WTC11 (cell line): Measurements from ENCODE around the gene FAN1.

Experiments used
- CREB1 ChIP-seq: sonication (generic); formaldehyde crosslinking; IDR thresholded peaks from 2 replicates; pipeline ENCODE4 v1.8.0; 2023; ENCODE audit warnings: mild to moderate bottlenecking, missing genetic modification reagents
- ESRRA ChIP-seq: sonication (generic); formaldehyde crosslinking; IDR thresholded peaks from 2 replicates; pipeline ENCODE4 v1.8.1; 2022; ENCODE audit warnings: mild to moderate bottlenecking, missing genetic modification reagents, borderline replicate concordance
- GABPB1 ChIP-seq: sonication (generic); formaldehyde crosslinking; IDR thresholded peaks from 2 replicates; pipeline ENCODE4 v1.8.1; 2023; ENCODE audit warnings: mild to moderate bottlenecking, missing genetic modification reagents
- IRF2 ChIP-seq: sonication (generic); formaldehyde crosslinking; IDR thresholded peaks from 2 replicates; pipeline ENCODE4 v1.8.0; 2022; ENCODE audit warnings: low read depth, missing genetic modification reagents, borderline replicate concordance
- JUN ChIP-seq: sonication (generic); formaldehyde crosslinking; IDR thresholded peaks from 2 replicates; pipeline ENCODE4 v1.8.0; 2023; ENCODE audit warnings: mild to moderate bottlenecking, missing genetic modification reagents
- ZBTB21 ChIP-seq: sonication (generic); formaldehyde crosslinking; IDR thresholded peaks from 2 replicates; pipeline ENCODE4 v1.8.1; 2023; ENCODE audit warnings: mild to moderate bottlenecking, missing genetic modification reagents, borderline replicate concordance
- ZNF671 ChIP-seq: fragments of 250-450 bp; sonication (Bioruptor Pico); IDR thresholded peaks from 2 replicates; pipeline ENCODE4 v1.8.0; 2021; ENCODE audit warnings: mild to moderate bottlenecking
- TF ChIP-seq, protein P1 (sequence below): fragments of 200-600 bp; IDR thresholded peaks from 2 replicates; pipeline ENCODE4 v1.8.0; 2022; ENCODE audit warnings: antibody characterized with exemption
- TF ChIP-seq, protein P2 (sequence below): sonication (generic); formaldehyde crosslinking; IDR thresholded peaks from 2 replicates; pipeline ENCODE4 v1.8.1; 2023; ENCODE audit warnings: mild to moderate bottlenecking, missing genetic modification reagents, moderate library complexity
- TF ChIP-seq, protein P3 (sequence below): sonication (generic); formaldehyde crosslinking; IDR thresholded peaks from 2 replicates; pipeline ENCODE4 v1.8.0; 2022; ENCODE audit warnings: mild to moderate bottlenecking, missing genetic modification reagents
- TF ChIP-seq, protein P4 (sequence below): sonication (generic); formaldehyde crosslinking; IDR thresholded peaks from 2 replicates; pipeline ENCODE4 v1.8.1; 2022; ENCODE audit warnings: missing genetic modification reagents, borderline replicate concordance
- TF ChIP-seq, protein P5 (sequence below): sonication (generic); formaldehyde crosslinking; conservative IDR thresholded peaks from 2 replicates; pipeline ENCODE4 v1.8.1; 2022; ENCODE audit warnings: mild to moderate bottlenecking, missing genetic modification reagents
- TF ChIP-seq, protein P6 (sequence below): sonication (generic); formaldehyde crosslinking; IDR thresholded peaks from 2 replicates; pipeline ENCODE4 v1.8.0; 2023; ENCODE audit warnings: mild to moderate bottlenecking, missing genetic modification reagents

DNA sequence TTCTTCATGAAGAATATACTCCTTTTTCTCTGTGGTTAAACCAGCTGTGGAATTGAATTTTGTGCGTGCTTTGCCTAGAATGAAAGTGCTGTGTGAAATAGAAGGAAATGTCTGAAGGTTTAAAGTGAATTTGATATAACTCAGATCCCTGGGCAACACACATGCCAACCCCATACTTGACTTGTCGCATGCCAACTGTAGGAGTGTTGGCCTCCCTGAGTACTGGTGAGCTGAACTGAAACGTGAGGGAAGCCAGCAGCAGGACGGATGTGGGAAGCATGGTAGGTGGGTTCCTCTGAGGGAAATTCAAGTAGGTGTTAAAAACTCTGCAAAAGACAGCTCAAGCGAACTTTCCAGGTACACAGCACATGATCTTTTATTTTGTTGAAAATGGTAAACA is 14.7 kb downstream of the FAN1 start:
- TF ChIP-seq, protein P1, sequence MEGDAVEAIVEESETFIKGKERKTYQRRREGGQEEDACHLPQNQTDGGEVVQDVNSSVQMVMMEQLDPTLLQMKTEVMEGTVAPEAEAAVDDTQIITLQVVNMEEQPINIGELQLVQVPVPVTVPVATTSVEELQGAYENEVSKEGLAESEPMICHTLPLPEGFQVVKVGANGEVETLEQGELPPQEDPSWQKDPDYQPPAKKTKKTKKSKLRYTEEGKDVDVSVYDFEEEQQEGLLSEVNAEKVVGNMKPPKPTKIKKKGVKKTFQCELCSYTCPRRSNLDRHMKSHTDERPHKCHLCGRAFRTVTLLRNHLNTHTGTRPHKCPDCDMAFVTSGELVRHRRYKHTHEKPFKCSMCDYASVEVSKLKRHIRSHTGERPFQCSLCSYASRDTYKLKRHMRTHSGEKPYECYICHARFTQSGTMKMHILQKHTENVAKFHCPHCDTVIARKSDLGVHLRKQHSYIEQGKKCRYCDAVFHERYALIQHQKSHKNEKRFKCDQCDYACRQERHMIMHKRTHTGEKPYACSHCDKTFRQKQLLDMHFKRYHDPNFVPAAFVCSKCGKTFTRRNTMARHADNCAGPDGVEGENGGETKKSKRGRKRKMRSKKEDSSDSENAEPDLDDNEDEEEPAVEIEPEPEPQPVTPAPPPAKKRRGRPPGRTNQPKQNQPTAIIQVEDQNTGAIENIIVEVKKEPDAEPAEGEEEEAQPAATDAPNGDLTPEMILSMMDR, result no peak
- TF ChIP-seq GABPB1 (CRISPR knock-in tag), result no peak
- TF ChIP-seq, protein P2, sequence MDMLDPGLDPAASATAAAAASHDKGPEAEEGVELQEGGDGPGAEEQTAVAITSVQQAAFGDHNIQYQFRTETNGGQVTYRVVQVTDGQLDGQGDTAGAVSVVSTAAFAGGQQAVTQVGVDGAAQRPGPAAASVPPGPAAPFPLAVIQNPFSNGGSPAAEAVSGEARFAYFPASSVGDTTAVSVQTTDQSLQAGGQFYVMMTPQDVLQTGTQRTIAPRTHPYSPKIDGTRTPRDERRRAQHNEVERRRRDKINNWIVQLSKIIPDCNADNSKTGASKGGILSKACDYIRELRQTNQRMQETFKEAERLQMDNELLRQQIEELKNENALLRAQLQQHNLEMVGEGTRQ (CRISPR knock-in tag), result no peak
- no peak for TF ChIP-seq CREB1 (CRISPR knock-in tag)
- TF ChIP-seq ZNF671, result no peak
- no peak for TF ChIP-seq ZBTB21 (CRISPR knock-in tag)
- no peak for TF ChIP-seq ESRRA (CRISPR knock-in tag)
- no peak for TF ChIP-seq JUN (CRISPR knock-in tag)
- TF ChIP-seq, protein P3, sequence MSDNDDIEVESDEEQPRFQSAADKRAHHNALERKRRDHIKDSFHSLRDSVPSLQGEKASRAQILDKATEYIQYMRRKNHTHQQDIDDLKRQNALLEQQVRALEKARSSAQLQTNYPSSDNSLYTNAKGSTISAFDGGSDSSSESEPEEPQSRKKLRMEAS (CRISPR knock-in tag), result no peak
- TF ChIP-seq, protein P4, sequence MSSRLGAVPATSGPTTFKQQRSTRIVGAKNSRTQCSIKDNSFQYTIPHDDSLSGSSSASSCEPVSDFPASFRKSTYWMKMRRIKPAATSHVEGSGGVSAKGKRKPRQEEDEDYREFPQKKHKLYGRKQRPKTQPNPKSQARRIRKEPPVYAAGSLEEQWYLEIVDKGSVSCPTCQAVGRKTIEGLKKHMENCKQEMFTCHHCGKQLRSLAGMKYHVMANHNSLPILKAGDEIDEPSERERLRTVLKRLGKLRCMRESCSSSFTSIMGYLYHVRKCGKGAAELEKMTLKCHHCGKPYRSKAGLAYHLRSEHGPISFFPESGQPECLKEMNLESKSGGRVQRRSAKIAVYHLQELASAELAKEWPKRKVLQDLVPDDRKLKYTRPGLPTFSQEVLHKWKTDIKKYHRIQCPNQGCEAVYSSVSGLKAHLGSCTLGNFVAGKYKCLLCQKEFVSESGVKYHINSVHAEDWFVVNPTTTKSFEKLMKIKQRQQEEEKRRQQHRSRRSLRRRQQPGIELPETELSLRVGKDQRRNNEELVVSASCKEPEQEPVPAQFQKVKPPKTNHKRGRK (CRISPR knock-in tag), result no peak
- TF ChIP-seq, protein P5, sequence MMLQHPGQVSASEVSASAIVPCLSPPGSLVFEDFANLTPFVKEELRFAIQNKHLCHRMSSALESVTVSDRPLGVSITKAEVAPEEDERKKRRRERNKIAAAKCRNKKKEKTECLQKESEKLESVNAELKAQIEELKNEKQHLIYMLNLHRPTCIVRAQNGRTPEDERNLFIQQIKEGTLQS, result no peak
- TF ChIP-seq, protein P6, sequence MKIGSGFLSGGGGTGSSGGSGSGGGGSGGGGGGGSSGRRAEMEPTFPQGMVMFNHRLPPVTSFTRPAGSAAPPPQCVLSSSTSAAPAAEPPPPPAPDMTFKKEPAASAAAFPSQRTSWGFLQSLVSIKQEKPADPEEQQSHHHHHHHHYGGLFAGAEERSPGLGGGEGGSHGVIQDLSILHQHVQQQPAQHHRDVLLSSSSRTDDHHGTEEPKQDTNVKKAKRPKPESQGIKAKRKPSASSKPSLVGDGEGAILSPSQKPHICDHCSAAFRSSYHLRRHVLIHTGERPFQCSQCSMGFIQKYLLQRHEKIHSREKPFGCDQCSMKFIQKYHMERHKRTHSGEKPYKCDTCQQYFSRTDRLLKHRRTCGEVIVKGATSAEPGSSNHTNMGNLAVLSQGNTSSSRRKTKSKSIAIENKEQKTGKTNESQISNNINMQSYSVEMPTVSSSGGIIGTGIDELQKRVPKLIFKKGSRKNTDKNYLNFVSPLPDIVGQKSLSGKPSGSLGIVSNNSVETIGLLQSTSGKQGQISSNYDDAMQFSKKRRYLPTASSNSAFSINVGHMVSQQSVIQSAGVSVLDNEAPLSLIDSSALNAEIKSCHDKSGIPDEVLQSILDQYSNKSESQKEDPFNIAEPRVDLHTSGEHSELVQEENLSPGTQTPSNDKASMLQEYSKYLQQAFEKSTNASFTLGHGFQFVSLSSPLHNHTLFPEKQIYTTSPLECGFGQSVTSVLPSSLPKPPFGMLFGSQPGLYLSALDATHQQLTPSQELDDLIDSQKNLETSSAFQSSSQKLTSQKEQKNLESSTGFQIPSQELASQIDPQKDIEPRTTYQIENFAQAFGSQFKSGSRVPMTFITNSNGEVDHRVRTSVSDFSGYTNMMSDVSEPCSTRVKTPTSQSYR, result no peak
- no peak for TF ChIP-seq IRF2 (CRISPR knock-in tag)
